ENCODE data around the gene OR2H1. TPM values are rescaled to one million over a fixed set of nuclear protein-coding genes. Genes with fewer than 3 reads are reported as not detected.

The OR2H1 gene
- total RNA-seq, 1 donor from 2014 or later = not detected

- no peak for DNase-seq (ENCODE audit: low spot score)
- no peak overlapping the region for H2AFZ ChIP-seq (replicated peaks)
- H3K4me3 Mint-ChIP-seq = no peak overlapping the region
- H3K27ac Mint-ChIP-seq = no peak overlapping the region
- no peaks in the 10 kb centered on the region for H3K4me1 ChIP-seq
- H3K9me3 ChIP-seq (ENCODE audit: low read depth) = no peaks in the 10 kb centered on the region
- H3K27me3 ChIP-seq = no peaks in the 10 kb centered on the region
- H3K27me3 Mint-ChIP-seq (ENCODE audit: insufficient read depth, low read depth) = peaks cover 6% of the 10 kb centered on the region
- no peak overlapping the region for H3K9ac ChIP-seq
- H3K4me2 ChIP-seq = no peak overlapping the region
- H3K36me3 Mint-ChIP-seq = peaks cover 2% of the 10 kb centered on the region
- no peaks in the 10 kb centered on the region for H4K20me1 ChIP-seq (ENCODE audit: low read depth)
- H3K4me1 Mint-ChIP-seq = peaks cover 4% of the 10 kb centered on the region
- no peaks in the 10 kb centered on the region for H3F3A ChIP-seq (ENCODE audit: low read depth)
- H3K79me2 ChIP-seq (ENCODE audit: low read depth) = no peaks in the 10 kb centered on the region
- H3K36me3 ChIP-seq = no peaks in the 10 kb centered on the region
- no peak overlapping the region for H3K4me3 ChIP-seq
- TF ChIP-seq CTCF (IDR thresholded peaks at IDR 0.05) (no peak), EZH2 (IDR thresholded peaks at IDR 0.05) (no peak), EZH2phosphoT487 (IDR thresholded peaks at IDR 0.05) (no peak)
- peaks cover 3% of the 10 kb centered on the region for H3K9me3 Mint-ChIP-seq
- no peak overlapping the region for H3K27ac ChIP-seq
Measured at GRCh38 chr6:29502181-29502580, 45.2 kb downstream of the OR2H1 start.

- peaks cover 4% of the 10 kb centered on the region for H3K4me1 Mint-ChIP-seq
- no peaks in the 10 kb centered on the region for H3K36me3 ChIP-seq
- no peaks in the 10 kb centered on the region for H3F3A ChIP-seq (ENCODE audit: low read depth)
- no peak overlapping the region for H3K4me3 ChIP-seq
- DNase-seq (ENCODE audit: low spot score) = no peak
- H3K27ac ChIP-seq = no peak overlapping the region
- H2AFZ ChIP-seq (replicated peaks) = no peak overlapping the region
- H3K79me2 ChIP-seq (ENCODE audit: low read depth) = no peaks in the 10 kb centered on the region
- H3K27me3 Mint-ChIP-seq (ENCODE audit: insufficient read depth, low read depth) = peaks cover 6% of the 10 kb centered on the region
- H3K9ac ChIP-seq = no peak overlapping the region
- H3K9me3 ChIP-seq (ENCODE audit: low read depth) = no peaks in the 10 kb centered on the region
- peaks cover 2% of the 10 kb centered on the region for H3K36me3 Mint-ChIP-seq
- H3K9me3 Mint-ChIP-seq = peaks cover 3% of the 10 kb centered on the region
- H3K4me1 ChIP-seq = no peaks in the 10 kb centered on the region
- no peaks in the 10 kb centered on the region for H4K20me1 ChIP-seq (ENCODE audit: low read depth)
- no peak overlapping the region for H3K4me2 ChIP-seq
- no peak for TF ChIP-seq EZH2 (IDR thresholded peaks at IDR 0.05)
- TF ChIP-seq CTCF (IDR thresholded peaks at IDR 0.05) = no peak
- TF ChIP-seq EZH2phosphoT487 (IDR thresholded peaks at IDR 0.05) = no peak
- H3K4me3 Mint-ChIP-seq = no peak overlapping the region
- H3K27me3 ChIP-seq = no peaks in the 10 kb centered on the region
- H3K27ac Mint-ChIP-seq = no peak overlapping the region
Measured at GRCh38 chr6:29502597-29502996, 45.6 kb downstream of the OR2H1 start.

- Mint-ChIP-seq H3K27me3 (ENCODE audit: insufficient read depth, low read depth) (peaks cover 5% of the 10 kb centered on the region), H3K27ac (no peak overlapping the region), H3K9me3 (peaks cover 5% of the 10 kb centered on the region), H3K4me3 (no peak overlapping the region), H3K4me1 (peaks cover 15% of the 10 kb centered on the region), H3K36me3 (peaks cover 2% of the 10 kb centered on the region)
- Histone ChIP-seq H2AFZ (replicated peaks) (no peak overlapping the region), H3K36me3 (no peaks in the 10 kb centered on the region), H3K79me2 (ENCODE audit: low read depth) (no peaks in the 10 kb centered on the region), H3F3A (ENCODE audit: low read depth) (no peaks in the 10 kb centered on the region), H4K20me1 (ENCODE audit: low read depth) (no peaks in the 10 kb centered on the region), H3K4me2 (no peak overlapping the region), H3K9me3 (ENCODE audit: low read depth) (no peaks in the 10 kb centered on the region), H3K27me3 (no peaks in the 10 kb centered on the region), H3K9ac (no peak overlapping the region), H3K27ac (no peak overlapping the region), H3K4me1 (peaks cover 3% of the 10 kb centered on the region), H3K4me3 (no peak overlapping the region)
- DNase-seq (ENCODE audit: low spot score) = no peak
- TF ChIP-seq EZH2 (IDR thresholded peaks at IDR 0.05) (no peak), EZH2phosphoT487 (IDR thresholded peaks at IDR 0.05) (no peak), CTCF (IDR thresholded peaks at IDR 0.05) (no peak)
Measured at GRCh38 chr6:29504961-29505360, 48.0 kb downstream of the OR2H1 start.
